ENCODE measurements around the gene SPC25. TPM values are rescaled to one million over a fixed set of nuclear protein-coding genes. Genes with fewer than 3 reads are reported as not detected.

The SPC25 gene
- polyA plus RNA-seq, 1 experiment: 4.2 TPM

GRCh38 chr2:168895771-168896170 lies 5.5 kb upstream of the SPC25 start:
- no peaks in the 10 kb centered on the region for H3K9me3 ChIP-seq (ENCODE audit: control insufficient read depth, insufficient read depth, low read length)
- TF ChIP-seq CTCF (IDR thresholded peaks at IDR 0.05; ENCODE audit: low read depth, low read length): no peak
- no peak overlapping the region for H3K4me3 ChIP-seq (ENCODE audit: low read depth, low read length)
- CTCF ChIA-PET: no interaction called here
- H3K27ac ChIP-seq (ENCODE audit: low read depth, low read length): no peak overlapping the region
- H3K27me3 ChIP-seq (ENCODE audit: control insufficient read depth, insufficient read depth, low read length): peaks cover 7% of the 10 kb centered on the region
- DNase-seq (ENCODE audit: low read depth, low spot score): no peak
- POLR2A ChIA-PET: no interaction called here

- H3K9me3 ChIP-seq (ENCODE audit: control insufficient read depth, insufficient read depth, low read length): no peaks in the 10 kb centered on the region
- peaks cover 5% of the 10 kb centered on the region for H3K27me3 ChIP-seq (ENCODE audit: control insufficient read depth, insufficient read depth, low read length)
- ChIA-PET POLR2A (no interaction called here), CTCF (no interaction called here)
- TF ChIP-seq CTCF (IDR thresholded peaks at IDR 0.05; ENCODE audit: low read depth, low read length): no peak
- no peak overlapping the region for H3K27ac ChIP-seq (ENCODE audit: low read depth, low read length)
- no peak overlapping the region for H3K4me3 ChIP-seq (ENCODE audit: low read depth, low read length)
- DNase-seq (ENCODE audit: low read depth, low spot score): no peak
Measured at GRCh38 chr2:168894720-168895119, 4.5 kb upstream of the SPC25 start.

- ChIA-PET POLR2A (no interaction called here), CTCF (no interaction called here)
- no peak for DNase-seq (ENCODE audit: low read depth, low spot score)
- TF ChIP-seq CTCF (IDR thresholded peaks at IDR 0.05; ENCODE audit: low read depth, low read length): no peak
- Histone ChIP-seq H3K4me3 (ENCODE audit: low read depth, low read length) (no peak overlapping the region), H3K9me3 (ENCODE audit: control insufficient read depth, insufficient read depth, low read length) (no peaks in the 10 kb centered on the region), H3K27ac (ENCODE audit: low read depth, low read length) (no peak overlapping the region), H3K27me3 (ENCODE audit: control insufficient read depth, insufficient read depth, low read length) (peaks cover 5% of the 10 kb centered on the region)
Measured at GRCh38 chr2:168894101-168894500, 3.9 kb upstream of the SPC25 start.

- H3K4me3 ChIP-seq (ENCODE audit: low read depth, low read length): no peak overlapping the region
- peaks cover 5% of the 10 kb centered on the region for H3K27me3 ChIP-seq (ENCODE audit: control insufficient read depth, insufficient read depth, low read length)
- no peak for DNase-seq (ENCODE audit: low read depth, low spot score)
- no peak overlapping the region for H3K27ac ChIP-seq (ENCODE audit: low read depth, low read length)
- H3K9me3 ChIP-seq (ENCODE audit: control insufficient read depth, insufficient read depth, low read length): no peaks in the 10 kb centered on the region
- no peak for TF ChIP-seq CTCF (IDR thresholded peaks at IDR 0.05; ENCODE audit: low read depth, low read length)
- ChIA-PET CTCF (no interaction called here), POLR2A (no interaction called here)
Measured at GRCh38 chr2:168892327-168892726, 2.1 kb upstream of the SPC25 start.

GRCh38 chr2:168889635-168890005 lies 610 bp downstream of the SPC25 start:
- peaks cover 5% of the 10 kb centered on the region for H3K27me3 ChIP-seq (ENCODE audit: control insufficient read depth, insufficient read depth, low read length)
- H3K27ac ChIP-seq (ENCODE audit: low read depth, low read length): no peak overlapping the region
- POLR2A ChIA-PET: no interaction called here
- DNase-seq (ENCODE audit: low read depth, low spot score): no peak
- no peak for TF ChIP-seq CTCF (IDR thresholded peaks at IDR 0.05; ENCODE audit: low read depth, low read length)
- peak overlapping the region; percentile 88 for H3K4me3 ChIP-seq (ENCODE audit: low read depth, low read length)
- H3K9me3 ChIP-seq (ENCODE audit: control insufficient read depth, insufficient read depth, low read length): no peaks in the 10 kb centered on the region
- CTCF ChIA-PET: interaction anchor here (1.6 kb wide), 1 partner anchor 32 kb away, joined by 3 read pairs; no protein-coding TSS in a partner anchor
